ENCODE data around the gene TLE5. TPM values are rescaled to one million over a fixed set of nuclear protein-coding genes. Genes with fewer than 3 reads are reported as not detected.

TLE5 gene
- total and polyA plus RNA-seq, 10 of the 15 experiments (the other 5 are each of a cell fraction or from before 2014, with no cell fraction given), result 2.5 to 373 (median 154) TPM

DNA sequence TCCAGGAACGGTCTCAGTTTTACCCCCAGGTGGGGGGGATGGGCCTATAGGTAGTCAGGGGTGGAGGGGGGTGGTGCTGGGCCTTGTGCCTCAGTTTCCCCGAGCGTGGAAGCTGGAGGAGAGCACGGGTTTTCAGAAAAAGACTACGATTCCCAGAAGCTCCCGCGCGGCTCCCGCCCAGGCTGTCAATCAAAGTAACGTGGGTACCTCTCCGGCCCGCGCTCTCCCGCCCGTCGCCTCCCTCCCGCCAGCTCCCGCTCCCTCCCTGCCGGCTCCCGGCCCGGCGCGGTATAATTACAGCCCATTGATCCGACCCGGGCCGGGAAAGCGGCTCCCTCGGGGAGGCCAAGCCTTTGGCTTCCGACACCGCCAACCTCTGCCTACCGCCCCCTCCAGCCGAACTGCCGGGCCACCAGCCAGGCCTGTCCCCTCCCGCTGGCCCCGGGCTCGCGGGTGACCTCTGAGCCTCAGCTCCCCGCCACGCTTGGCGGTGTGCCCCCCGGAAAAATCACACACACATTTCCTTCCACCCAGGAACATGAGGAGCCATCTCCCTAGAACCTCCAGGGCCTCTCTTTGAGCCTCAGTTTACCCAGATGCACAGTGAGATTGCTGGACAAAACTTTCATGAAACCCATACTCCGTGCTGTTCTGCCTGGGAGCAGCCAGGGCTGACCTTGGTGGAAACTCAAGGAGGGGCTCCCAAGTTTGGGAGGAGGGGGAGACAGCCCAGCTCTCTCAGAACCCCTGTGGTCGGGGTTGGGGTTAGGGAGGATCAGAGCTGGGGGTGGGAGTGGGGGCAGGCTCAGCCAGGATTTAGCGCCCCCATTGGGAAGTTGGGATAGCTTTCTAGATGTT, 25.9 kb downstream of the TLE5 start (continued):
- TF ChIP-seq, protein P1, sequence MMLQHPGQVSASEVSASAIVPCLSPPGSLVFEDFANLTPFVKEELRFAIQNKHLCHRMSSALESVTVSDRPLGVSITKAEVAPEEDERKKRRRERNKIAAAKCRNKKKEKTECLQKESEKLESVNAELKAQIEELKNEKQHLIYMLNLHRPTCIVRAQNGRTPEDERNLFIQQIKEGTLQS (IDR thresholded peaks at IDR 0.05; ENCODE audit: borderline replicate concordance, extremely low read depth, low read depth, low read length), result no peak
- TF ChIP-seq ETV6 (conservative IDR thresholded peaks at IDR 0.05 in 1 of 2, IDR thresholded peaks at IDR 0.05 in 1 of 2; ENCODE audit: borderline replicate concordance in 1 of 2, low read depth in 1 of 2) (no peak), PML (IDR thresholded peaks at IDR 0.05; ENCODE audit: low read length) (no peak), SP1 (IDR thresholded peaks at IDR 0.05; ENCODE audit: low read depth, low read length) (peak; percentile 66), KLF5 (IDR thresholded peaks at IDR 0.05; ENCODE audit: partially characterized antibody) (no peak), POLR2AphosphoS2 (IDR thresholded peaks at IDR 0.05; ENCODE audit: low read depth, low read length) (no peak), TBL1XR1 (IDR thresholded peaks at IDR 0.05; ENCODE audit: low read depth, low read length) (no peak), STAT3 (IDR thresholded peaks at IDR 0.05; ENCODE audit: low read depth, low read length) (no peak), WRNIP1 (IDR thresholded peaks at IDR 0.05; ENCODE audit: borderline replicate concordance, low read depth, low read length) (no peak), POLR2A (IDR thresholded peaks at IDR 0.05; ENCODE audit: low read depth, low read length) (no peak), RB1 (IDR thresholded peaks at IDR 0.05; ENCODE audit: borderline replicate concordance) (peak; percentile 87; the same call in 1 of the 2 replicates), TCF7 (IDR thresholded peaks at IDR 0.05; ENCODE audit: borderline replicate concordance) (no peak), RUNX3 (IDR thresholded peaks at IDR 0.05; ENCODE audit: low read length) (no peak; the same call in 1 of the 2 replicates), HDGF (IDR thresholded peaks at IDR 0.05) (no peak), HDAC2 (IDR thresholded peaks at IDR 0.05) (0 out of 2 replicates have a peak, but pooled peaks have one; percentile 90), SUZ12 (IDR thresholded peaks at IDR 0.05; ENCODE audit: unreplicated experiment) (no peak), PAX8 (IDR thresholded peaks at IDR 0.05) (no peak), SREBF1 (IDR thresholded peaks at IDR 0.05; ENCODE audit: low read length) (no peak), RAD51 (IDR thresholded peaks at IDR 0.05) (no peak), BACH1 (IDR thresholded peaks at IDR 0.05; ENCODE audit: borderline replicate concordance) (no peak), GATAD2B (conservative IDR thresholded peaks at IDR 0.05; ENCODE audit: low read depth) (peak; percentile 26), TCF3 (IDR thresholded peaks at IDR 0.05; ENCODE audit: borderline replicate concordance, insufficient read depth, low read depth, low read length) (no peak)
- TF ChIP-seq, protein P2, sequence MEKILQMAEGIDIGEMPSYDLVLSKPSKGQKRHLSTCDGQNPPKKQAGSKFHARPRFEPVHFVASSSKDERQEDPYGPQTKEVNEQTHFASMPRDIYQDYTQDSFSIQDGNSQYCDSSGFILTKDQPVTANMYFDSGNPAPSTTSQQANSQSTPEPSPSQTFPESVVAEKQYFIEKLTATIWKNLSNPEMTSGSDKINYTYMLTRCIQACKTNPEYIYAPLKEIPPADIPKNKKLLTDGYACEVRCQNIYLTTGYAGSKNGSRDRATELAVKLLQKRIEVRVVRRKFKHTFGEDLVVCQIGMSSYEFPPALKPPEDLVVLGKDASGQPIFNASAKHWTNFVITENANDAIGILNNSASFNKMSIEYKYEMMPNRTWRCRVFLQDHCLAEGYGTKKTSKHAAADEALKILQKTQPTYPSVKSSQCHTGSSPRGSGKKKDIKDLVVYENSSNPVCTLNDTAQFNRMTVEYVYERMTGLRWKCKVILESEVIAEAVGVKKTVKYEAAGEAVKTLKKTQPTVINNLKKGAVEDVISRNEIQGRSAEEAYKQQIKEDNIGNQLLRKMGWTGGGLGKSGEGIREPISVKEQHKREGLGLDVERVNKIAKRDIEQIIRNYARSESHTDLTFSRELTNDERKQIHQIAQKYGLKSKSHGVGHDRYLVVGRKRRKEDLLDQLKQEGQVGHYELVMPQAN (conservative IDR thresholded peaks at IDR 0.05), result no peak
- TF ChIP-seq, protein P3, sequence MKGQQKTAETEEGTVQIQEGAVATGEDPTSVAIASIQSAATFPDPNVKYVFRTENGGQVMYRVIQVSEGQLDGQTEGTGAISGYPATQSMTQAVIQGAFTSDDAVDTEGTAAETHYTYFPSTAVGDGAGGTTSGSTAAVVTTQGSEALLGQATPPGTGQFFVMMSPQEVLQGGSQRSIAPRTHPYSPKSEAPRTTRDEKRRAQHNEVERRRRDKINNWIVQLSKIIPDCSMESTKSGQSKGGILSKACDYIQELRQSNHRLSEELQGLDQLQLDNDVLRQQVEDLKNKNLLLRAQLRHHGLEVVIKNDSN (IDR thresholded peaks at IDR 0.05; ENCODE audit: borderline replicate concordance, extremely low read length, insufficient read depth, low read depth, low read length), result peak; percentile 28
- TF ChIP-seq, protein P4, sequence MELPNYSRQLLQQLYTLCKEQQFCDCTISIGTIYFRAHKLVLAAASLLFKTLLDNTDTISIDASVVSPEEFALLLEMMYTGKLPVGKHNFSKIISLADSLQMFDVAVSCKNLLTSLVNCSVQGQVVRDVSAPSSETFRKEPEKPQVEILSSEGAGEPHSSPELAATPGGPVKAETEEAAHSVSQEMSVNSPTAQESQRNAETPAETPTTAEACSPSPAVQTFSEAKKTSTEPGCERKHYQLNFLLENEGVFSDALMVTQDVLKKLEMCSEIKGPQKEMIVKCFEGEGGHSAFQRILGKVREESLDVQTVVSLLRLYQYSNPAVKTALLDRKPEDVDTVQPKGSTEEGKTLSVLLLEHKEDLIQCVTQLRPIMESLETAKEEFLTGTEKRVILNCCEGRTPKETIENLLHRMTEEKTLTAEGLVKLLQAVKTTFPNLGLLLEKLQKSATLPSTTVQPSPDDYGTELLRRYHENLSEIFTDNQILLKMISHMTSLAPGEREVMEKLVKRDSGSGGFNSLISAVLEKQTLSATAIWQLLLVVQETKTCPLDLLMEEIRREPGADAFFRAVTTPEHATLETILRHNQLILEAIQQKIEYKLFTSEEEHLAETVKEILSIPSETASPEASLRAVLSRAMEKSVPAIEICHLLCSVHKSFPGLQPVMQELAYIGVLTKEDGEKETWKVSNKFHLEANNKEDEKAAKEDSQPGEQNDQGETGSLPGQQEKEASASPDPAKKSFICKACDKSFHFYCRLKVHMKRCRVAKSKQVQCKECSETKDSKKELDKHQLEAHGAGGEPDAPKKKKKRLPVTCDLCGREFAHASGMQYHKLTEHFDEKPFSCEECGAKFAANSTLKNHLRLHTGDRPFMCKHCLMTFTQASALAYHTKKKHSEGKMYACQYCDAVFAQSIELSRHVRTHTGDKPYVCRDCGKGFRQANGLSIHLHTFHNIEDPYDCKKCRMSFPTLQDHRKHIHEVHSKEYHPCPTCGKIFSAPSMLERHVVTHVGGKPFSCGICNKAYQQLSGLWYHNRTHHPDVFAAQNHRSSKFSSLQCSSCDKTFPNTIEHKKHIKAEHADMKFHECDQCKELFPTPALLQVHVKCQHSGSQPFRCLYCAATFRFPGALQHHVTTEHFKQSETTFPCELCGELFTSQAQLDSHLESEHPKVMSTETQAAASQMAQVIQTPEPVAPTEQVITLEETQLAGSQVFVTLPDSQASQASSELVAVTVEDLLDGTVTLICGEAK (IDR thresholded peaks at IDR 0.05; ENCODE audit: borderline replicate concordance), result no peak

Measured in GM12878 (cell line).